ENCODE results near the gene ZNF587. TPM values are rescaled to one million over a fixed set of nuclear protein-coding genes. Genes with fewer than 3 reads are reported as not detected.
"Not testable (repeated sequence)": the region's sequence is repeated elsewhere in the genome, so short reads cannot be mapped to it uniquely, and the experiment has no call there.

ZNF587 gene
- total RNA-seq, 3 donors from 2014 or later: 51.9 to 80.7 (median 61.0) TPM

- H3K9me3 ChIP-seq: peaks cover 92% of the 10 kb centered on the region
- ATAC-seq: no peak
- H3K4me1 ChIP-seq (ENCODE audit: low read depth): no peaks in the 10 kb centered on the region
- no peak overlapping the region for H3K4me3 ChIP-seq
- no peak for DNase-seq
- no peaks in the 10 kb centered on the region for H3K36me3 ChIP-seq (ENCODE audit: low read depth)
- intact Hi-C loops (cut with DNase I, micrococcal nuclease): no loop called here
- no peak for TF ChIP-seq CTCF (IDR thresholded peaks at IDR 0.05)
Measured at GRCh38 chr19:57872450-57872849, 22.8 kb downstream of the ZNF587 start.

- H3K4me3 ChIP-seq; intact Hi-C loops (cut with DNase I, micrococcal nuclease); DNase-seq; H3K36me3 ChIP-seq (ENCODE audit: low read depth); H3K4me1 ChIP-seq (ENCODE audit: low read depth); ATAC-seq: not testable (repeated sequence)
- peaks cover 89% of the 10 kb centered on the region for H3K9me3 ChIP-seq
Measured at GRCh38 chr19:57873883-57874799, 24.5 kb downstream of the ZNF587 start.

- H3K9me3 ChIP-seq: peaks cover 31% of the 10 kb centered on the region
- H3K36me3 ChIP-seq (ENCODE audit: low read depth): no peaks in the 10 kb centered on the region
- no peak overlapping the region for H3K4me3 ChIP-seq
- peaks cover 16% of the 10 kb centered on the region for H3K4me1 ChIP-seq (ENCODE audit: low read depth)
- intact Hi-C loops (cut with DNase I, micrococcal nuclease): no loop called here
- no peak for ATAC-seq
- DNase-seq: no peak
- no peak for TF ChIP-seq CTCF (IDR thresholded peaks at IDR 0.05)
Measured at GRCh38 chr19:57886046-57886445, 36.4 kb downstream of the ZNF587 start.

- peak; percentile 12 for ATAC-seq
Measured at GRCh38 chr19:57887195-57887941, 37.7 kb downstream of the ZNF587 start.

GRCh38 chr19:57888107-57888559 is 38.5 kb downstream of the ZNF587 start:
- no peak for TF ChIP-seq CTCF (IDR thresholded peaks at IDR 0.05)
- no peaks in the 10 kb centered on the region for H3K36me3 ChIP-seq (ENCODE audit: low read depth)
- DNase-seq: peak in 1 of 3 donors; percentile 19
- intact Hi-C loops (cut with DNase I, micrococcal nuclease): no loop called here
- H3K9me3 ChIP-seq: peaks cover 28% of the 10 kb centered on the region
- peaks cover 16% of the 10 kb centered on the region for H3K4me1 ChIP-seq (ENCODE audit: low read depth)
- H3K4me3 ChIP-seq: peak overlapping the region; percentile 44
- ATAC-seq: peak; percentile 60

More at GRCh38 chr19:57887195-57887941, 37.7 kb downstream of the ZNF587 start:
- Histone ChIP-seq H3K9me3 (peaks cover 31% of the 10 kb centered on the region), H3K4me3 (no peak overlapping the region), H3K36me3 (ENCODE audit: low read depth) (no peaks in the 10 kb centered on the region), H3K4me1 (ENCODE audit: low read depth) (peaks cover 16% of the 10 kb centered on the region)
- peak in 1 of 3 donors; percentile 62 for DNase-seq
- intact Hi-C loops (cut with DNase I, micrococcal nuclease): no loop called here
- no peak for TF ChIP-seq CTCF (IDR thresholded peaks at IDR 0.05)

All from mucosa of descending colon (tissue), 3 donors.